Esophagus muscularis mucosa (tissue), 4 donors: Measurements from ENCODE around the gene CFI. TPM values are rescaled to one million over a fixed set of nuclear protein-coding genes. Genes with fewer than 3 reads are reported as not detected.

Experiments used
- DNase-seq: peaks from one replicate; pipeline ENCODE4 v3.0.0-alpha.2; 2017; ENCODE audit errors: extremely low spot score
- H3K27ac ChIP-seq, 4 donors: fragments of 200-600 bp; sonication (generic); replicated peaks in 1 of 4; 1 replicate in 3 of 4; 2 replicates in 1 of 4; pipeline ENCODE4 v1.5.1; 2016 to 2019; ENCODE audit warnings: mild to moderate bottlenecking in 1 of 4
- H3K27me3 ChIP-seq, 4 donors: fragments of 200-600 bp; sonication (generic); one replicate each; pipeline versions ENCODE4 v1.5.1 to v1.6.0; 2016 to 2019
- H3K36me3 ChIP-seq, 4 donors: fragments of 200-600 bp; sonication (generic); one replicate each; pipeline ENCODE4 v1.5.1; 2016 to 2019
- H3K4me1 ChIP-seq, 4 donors: fragments of 200-600 bp; sonication (generic); one replicate each; pipeline ENCODE4 v1.5.1; 2016 to 2019
- H3K4me3 ChIP-seq, 4 donors: fragments of 200-600 bp; sonication (generic); 1 replicate in 2 of 4; 2 replicates in 2 of 4; pipeline ENCODE4 v1.5.1; 2016 to 2019; ENCODE audit warnings: mild to moderate bottlenecking in 4 of 4, moderate library complexity in 1 of 4
- H3K9me3 ChIP-seq, 4 donors: fragments of 200-600 bp; sonication (generic); 1 replicate in 3 of 4; 2 replicates in 1 of 4; pipeline ENCODE4 v1.5.1; 2016 to 2019
- CTCF ChIP-seq, 3 experiments: fragments of 200-600 bp in 2 of 3; fragments of 450-650 bp in 1 of 3; sonication (generic) in 2 of 3; IDR thresholded peaks; one replicate each; pipeline ENCODE4 v1.5.1; 2017 to 2019; ENCODE audit warnings: antibody characterized with exemption in 3 of 3, mild to moderate bottlenecking in 2 of 3, moderate library complexity in 1 of 3
- EP300 ChIP-seq: sonication (generic); formaldehyde crosslinking; IDR thresholded peaks from one replicate; pipeline ENCODE4 v1.6.1; 2017; ENCODE audit warnings: antibody characterized with exemption
- POLR2A ChIP-seq: fragments of 450-650 bp; IDR thresholded peaks from one replicate; pipeline ENCODE4 v1.6.1; 2017; ENCODE audit warnings: antibody characterized with exemption, moderate library complexity, mild to moderate bottlenecking, low read depth
- POLR2AphosphoS5 ChIP-seq, 2 donors: sonication (generic); formaldehyde crosslinking; IDR thresholded peaks; one replicate each; pipeline ENCODE4 v1.6.1; 2017; ENCODE audit warnings: antibody characterized with exemption in 2 of 2
- WGBS: methylation state at CpG from one replicate; pipeline ENCODE4 v1.1.5; 2018; 5-methylcytosine and 5-hydroxymethylcytosine counted together
- intact Hi-C: fragments of 100-400 bp; cut with DNase I; formaldehyde crosslinking; loops from one replicate; pipeline ENCODE4 v1.15.1; 2023
- total RNA-seq, 4 donors: library from RNA; depleted of rRNA; stranded (reverse); fragments of >200 nt; gene quantifications; one replicate each; pipeline versions ENCODE4 v1.1.0 to v1.2.1, GENCODE V29; 2016

The CFI gene
- 10 to 100 TPM in 1 of 4 donors, 1 to 10 TPM in 3; 8.7 to 10.6 (median 9.9) TPM for total RNA-seq

DNA sequence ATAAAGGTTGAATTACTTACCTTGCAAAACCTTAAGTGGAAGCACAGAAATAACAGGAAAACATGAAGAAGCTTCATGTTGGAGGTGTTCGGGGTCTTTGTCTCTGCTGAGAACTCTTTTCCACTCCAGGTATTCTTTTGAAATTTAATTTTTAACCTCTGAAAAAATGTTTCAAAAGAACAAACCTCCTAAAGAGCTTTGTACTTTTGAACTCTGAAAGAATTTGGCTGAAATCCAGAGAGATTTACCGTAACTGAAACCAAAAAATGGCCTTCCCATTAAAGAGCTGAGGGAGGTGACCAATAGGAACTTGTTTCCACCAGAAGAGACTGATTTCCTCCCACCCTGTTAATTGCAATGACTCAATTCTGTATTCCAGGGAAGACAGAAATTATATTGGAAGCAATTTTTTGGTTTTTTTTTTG, at the start of gene CFI:
CFI (minus strand) TSS at position 105 of the 425 bp plus-strand sequence; CDS start at position 77, 28 bp downstream.
- DNase-seq: no peak
- H3K36me3 ChIP-seq: no peaks in the 10 kb centered on the region
- peak within 1 kb of the TSS in 2 of 4 donors; percentile 15 to 30 for H3K27ac ChIP-seq
- WGBS: 58% methylated on average over 2 of the region's 2 CpGs
- intact Hi-C loops: no loop called here
- TF ChIP-seq POLR2AphosphoS5 (IDR thresholded peaks at IDR 0.05): no peak
- TF ChIP-seq POLR2A: no peak
- no peak for TF ChIP-seq CTCF (IDR thresholded peaks at IDR 0.05)
- no peak for TF ChIP-seq EP300
- H3K9me3 ChIP-seq: no peaks in the 10 kb centered on the region
- no peaks in the 10 kb centered on the region for H3K4me1 ChIP-seq
- H3K27me3 ChIP-seq: no peaks in the 10 kb centered on the region
- peak within 1 kb of the TSS; percentile 9 to 40 (median 29) for H3K4me3 ChIP-seq

DNA sequence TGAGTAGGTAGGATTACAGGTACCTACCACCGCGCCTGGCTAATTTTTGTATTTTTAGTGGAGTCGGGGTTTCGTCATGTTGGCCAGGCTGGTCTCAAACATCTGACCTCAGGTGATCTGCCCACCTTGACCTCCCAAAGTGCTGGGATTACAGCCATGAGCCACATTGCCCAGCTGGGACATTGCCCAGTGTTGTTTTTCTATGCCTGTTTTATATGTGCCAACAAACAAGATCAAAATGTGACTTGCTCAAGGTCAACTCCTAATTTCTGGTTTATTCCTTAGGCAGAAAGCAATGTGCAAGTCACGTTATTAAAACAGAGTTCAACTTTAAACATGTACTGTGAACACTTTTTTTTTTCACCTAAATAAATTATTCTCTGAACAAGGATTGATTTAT, 48.8 kb upstream of the CFI start:
- DNase-seq: no peak
- WGBS: 72% methylated on average over 5 of the region's 5 CpGs
- intact Hi-C loops: no loop called here
- Histone ChIP-seq H3K9me3 (no peaks in the 10 kb centered on the region), H3K27me3 (no peaks in the 10 kb centered on the region), H3K4me1 (no peaks in the 10 kb centered on the region), H3K36me3 (no peaks in the 10 kb centered on the region), H3K27ac (no peak overlapping the region), H3K4me3 (no peak overlapping the region)
- no peak for TF ChIP-seq EP300
- TF ChIP-seq POLR2AphosphoS5 (IDR thresholded peaks at IDR 0.05): no peak
- TF ChIP-seq CTCF (IDR thresholded peaks at IDR 0.05): no peak
- no peak for TF ChIP-seq POLR2A

GRCh38 chr4:109848501-109848900, 46.7 kb upstream of the CFI start:
- WGBS: 78% methylated on average over 2 of the region's 2 CpGs
- Histone ChIP-seq H3K4me1 (no peaks in the 10 kb centered on the region), H3K9me3 (no peaks in the 10 kb centered on the region), H3K36me3 (no peaks in the 10 kb centered on the region), H3K4me3 (no peak overlapping the region), H3K27ac (no peak overlapping the region), H3K27me3 (no peaks in the 10 kb centered on the region)
- TF ChIP-seq EP300: no peak
- no peak for TF ChIP-seq CTCF (IDR thresholded peaks at IDR 0.05)
- TF ChIP-seq POLR2AphosphoS5 (IDR thresholded peaks at IDR 0.05): no peak
- TF ChIP-seq POLR2A: no peak
- intact Hi-C loops: no loop called here
- DNase-seq: no peak

- 89% methylated on average over 5 of the region's 5 CpGs for WGBS
- H3K27me3 ChIP-seq: no peaks in the 10 kb centered on the region
- H3K4me3 ChIP-seq: no peak within 1 kb of the TSS
- no peaks in the 10 kb centered on the region for H3K36me3 ChIP-seq
- no peak for TF ChIP-seq CTCF (IDR thresholded peaks at IDR 0.05)
- no peak for TF ChIP-seq POLR2A
- no peak for TF ChIP-seq POLR2AphosphoS5 (IDR thresholded peaks at IDR 0.05)
- no peak for TF ChIP-seq EP300
- no peaks in the 10 kb centered on the region for H3K9me3 ChIP-seq
- no peak within 1 kb of the TSS for H3K27ac ChIP-seq
- no peaks in the 10 kb centered on the region for H3K4me1 ChIP-seq
- intact Hi-C loops: no loop called here
- no peak for DNase-seq
Measured at GRCh38 chr4:109847896-109848442, 46.2 kb upstream of the CFI start, which contains the start of gene LRIT3. Gene LRIT3, plus strand, starts transcription at chr4:109848107. Its CDS starts 95 bp downstream, at chr4:109848202.
